Measurements from ENCODE around the gene SARDH.

The SARDH gene

DNA sequence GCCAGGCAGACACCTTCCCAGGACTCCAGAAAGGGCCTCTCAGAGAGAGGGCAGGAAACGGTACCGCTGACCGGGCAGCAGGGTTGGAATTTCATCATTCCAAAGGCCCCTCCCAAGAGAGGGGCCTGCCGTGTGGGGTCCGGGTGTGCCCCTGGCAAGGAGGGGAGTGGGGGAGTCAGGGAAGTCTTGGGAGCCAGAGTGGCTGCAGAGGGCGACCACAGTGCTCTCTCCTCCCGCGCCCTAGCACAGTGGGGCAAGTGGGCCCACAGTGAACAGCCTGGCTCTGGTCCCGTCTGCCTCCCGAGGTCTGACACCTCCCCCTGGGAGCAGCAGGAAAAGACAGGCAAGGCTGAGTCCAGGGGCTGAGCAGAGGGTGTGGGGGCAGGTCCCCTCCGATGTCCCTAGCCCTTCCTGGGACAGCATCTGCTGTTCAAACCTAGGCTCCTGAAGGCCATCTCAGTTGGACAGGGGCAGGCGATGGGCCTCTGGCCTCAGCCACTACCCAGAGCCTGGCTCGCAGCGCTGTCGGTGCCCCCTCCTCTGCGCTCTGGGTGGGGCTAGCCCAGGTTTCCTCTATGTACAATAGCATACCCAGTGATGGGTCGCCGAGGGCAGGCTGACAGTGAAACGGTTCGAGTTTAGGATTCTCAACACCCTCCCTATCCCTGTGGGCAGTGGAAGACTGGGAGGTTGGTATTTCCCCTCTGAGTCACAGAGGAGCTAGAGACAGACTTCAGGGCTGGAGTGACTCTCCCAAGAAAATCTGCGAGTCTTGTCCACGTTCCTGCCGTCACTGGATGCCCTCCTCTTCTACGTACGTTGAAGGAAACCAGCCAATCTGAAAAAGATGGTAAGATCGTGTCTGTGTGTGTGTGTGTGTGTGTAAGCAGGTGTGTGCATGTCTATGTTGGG lies 25.4 kb upstream of the SARDH start:
- TF ChIP-seq ZNF221 (tag by site-specific recombination; IDR thresholded peaks at IDR 0.05; ENCODE audit: borderline replicate concordance) (no peak), ZNF777 (tag by site-specific recombination; IDR thresholded peaks at IDR 0.05; ENCODE audit: borderline replicate concordance) (no peak), ZNF449 (tag by site-specific recombination; IDR thresholded peaks at IDR 0.05) (no peak), ZNF391 (tag by site-specific recombination; IDR thresholded peaks at IDR 0.05; ENCODE audit: borderline replicate concordance, low read depth) (no peak), ZNF830 (tag by site-specific recombination; IDR thresholded peaks at IDR 0.05; ENCODE audit: low read depth) (no peak), ZBTB49 (tag by site-specific recombination; IDR thresholded peaks at IDR 0.05; ENCODE audit: low read depth) (no peak), MZF1 (tag by site-specific recombination; IDR thresholded peaks at IDR 0.05; ENCODE audit: borderline replicate concordance) (no peak), ZNF792 (tag by site-specific recombination; IDR thresholded peaks at IDR 0.05) (no peak), ZSCAN18 (tag by site-specific recombination; IDR thresholded peaks at IDR 0.05) (no peak), ZNF423 (tag by site-specific recombination; IDR thresholded peaks at IDR 0.05) (no peak), ZNF174 (tag by site-specific recombination; IDR thresholded peaks at IDR 0.05) (no peak), ZNF37A (tag by site-specific recombination; IDR thresholded peaks at IDR 0.05) (no peak), ZNF76 (tag by site-specific recombination; IDR thresholded peaks at IDR 0.05; ENCODE audit: borderline replicate concordance, low read depth) (no peak), PBX3 (CRISPR knock-in tag; IDR thresholded peaks at IDR 0.05) (no peak), ZBTB17 (tag by site-specific recombination; IDR thresholded peaks at IDR 0.05) (no peak), GLI2 (tag by site-specific recombination; IDR thresholded peaks at IDR 0.05; ENCODE audit: borderline replicate concordance, low read depth) (no peak), ZFP37 (tag by site-specific recombination; IDR thresholded peaks at IDR 0.05) (no peak), MYNN (tag by site-specific recombination; IDR thresholded peaks at IDR 0.05; ENCODE audit: borderline replicate concordance) (no peak), PRDM10 (tag by site-specific recombination; IDR thresholded peaks at IDR 0.05) (no peak)
- H3K27ac ChIP-seq (ENCODE audit: extremely low read depth, low read depth, low read length) = no peak overlapping the region
- peaks cover 0 to 26% of the 10 kb centered on the region in 2 experiments; a peak in 1 of 3 replicates for H3K36me3 ChIP-seq (ENCODE audit: control insufficient read depth in 2 of 2, insufficient read depth in 1 of 2, low read length in 2 of 2)
- ChIA-PET POLR2A (no interaction called here), CTCF (interaction anchor here (0.6 to 1.0 kb wide), 2 partner anchors 19 to 408 kb away, joined by 3 to 4 read pairs; no protein-coding TSS in a partner anchor)
- H3K4me1 ChIP-seq (ENCODE audit: control insufficient read depth, insufficient read depth, low read length) = no peaks in the 10 kb centered on the region
- no peak overlapping the region for H3K4me3 ChIP-seq (ENCODE audit: low read depth, low read length)
- H3K9me3 ChIP-seq (ENCODE audit: control insufficient read depth, insufficient read depth, low read depth, low read length) = no peaks in the 10 kb centered on the region

Data from HEK293 (cell line).